ENCODE measurements around the gene OR10P1.
A peak's percentile ranks its signal among the peaks of the same experiment; 100 is the strongest.

Gene OR10P1

GRCh38 chr12:55653031-55653430 lies 16.3 kb downstream of the OR10P1 start:
- H3K27ac Mint-ChIP-seq = no peak overlapping the region
- H3K4me1 Mint-ChIP-seq = no peaks in the 10 kb centered on the region
- H3K36me3 Mint-ChIP-seq (ENCODE audit: low read depth) = no peaks in the 10 kb centered on the region
- no peak overlapping the region for H3K4me3 Mint-ChIP-seq
- H3K27me3 Mint-ChIP-seq (ENCODE audit: low read depth) = peaks cover 9% of the 10 kb centered on the region
- no peak for TF ChIP-seq CTCF (IDR thresholded peaks at IDR 0.05; ENCODE audit: unreplicated experiment in 3 of 3)
- H3K9me3 Mint-ChIP-seq = peaks cover 6% of the 10 kb centered on the region

DNA sequence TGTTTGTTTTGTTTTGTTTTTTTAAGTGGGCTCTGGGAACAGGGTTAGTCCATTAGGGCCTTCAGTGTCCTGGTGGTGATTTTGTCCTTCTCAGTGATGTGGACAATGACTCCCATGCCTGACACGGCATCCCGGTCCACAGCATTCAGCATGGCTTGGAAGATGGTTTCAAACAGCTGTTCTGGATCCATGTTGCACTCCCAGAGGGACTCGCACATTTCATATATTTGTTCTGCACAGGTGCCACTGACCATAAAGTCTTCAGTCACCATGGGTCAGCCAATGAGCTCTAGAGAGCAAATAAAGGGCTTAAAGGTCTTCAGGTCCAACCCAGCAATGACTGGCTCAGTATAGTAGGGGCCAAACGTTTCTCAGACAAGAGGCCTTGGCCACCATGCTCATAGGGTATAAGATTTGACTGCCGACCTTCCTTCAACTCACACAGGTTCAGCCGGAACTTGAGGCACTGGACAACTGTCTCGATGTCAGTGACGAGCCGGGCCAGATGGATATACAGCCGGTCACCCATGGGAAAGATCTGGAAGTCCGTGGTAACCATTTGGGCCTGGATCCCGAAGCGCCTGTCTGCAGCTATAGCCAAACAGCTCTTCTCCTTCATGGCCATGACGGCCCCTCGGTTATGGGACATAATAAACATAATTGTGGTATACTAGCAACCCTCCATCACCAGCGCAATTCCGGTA lies 18.0 kb downstream of the OR10P1 start:
- TF ChIP-seq CTCF (IDR thresholded peaks at IDR 0.05; ENCODE audit: unreplicated experiment in 3 of 3) = no peak
- H3K9me3 Mint-ChIP-seq = peaks cover under 1% of the 10 kb centered on the region
- H3K27me3 Mint-ChIP-seq (ENCODE audit: low read depth) = peaks cover 14% of the 10 kb centered on the region
- no peak overlapping the region for H3K4me3 Mint-ChIP-seq
- H3K27ac Mint-ChIP-seq = no peak overlapping the region
- H3K36me3 Mint-ChIP-seq (ENCODE audit: low read depth) = no peaks in the 10 kb centered on the region
- H3K4me1 Mint-ChIP-seq = peaks cover 9% of the 10 kb centered on the region

DNA sequence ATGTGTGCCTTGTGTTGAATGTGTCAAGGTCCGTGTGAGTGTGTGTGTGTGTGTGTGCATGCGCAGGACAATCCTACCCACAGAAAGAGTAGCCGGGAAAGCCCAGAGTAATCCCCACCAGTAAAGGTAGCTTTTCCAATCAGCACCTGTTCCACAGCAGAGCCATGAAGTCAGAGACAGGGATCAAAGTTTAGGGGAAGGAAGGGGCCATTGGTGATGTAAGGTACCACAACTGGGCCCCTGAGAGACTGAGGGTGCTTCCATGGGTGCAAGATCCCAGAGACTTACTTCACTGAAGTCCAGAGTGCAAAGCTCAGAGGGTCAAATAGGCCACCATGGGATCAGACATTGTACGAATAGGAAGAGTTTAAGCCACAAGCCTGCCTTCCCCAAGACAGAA lies 20.5 kb downstream of the OR10P1 start:
- H3K4me3 Mint-ChIP-seq = no peak overlapping the region
- peaks cover 9% of the 10 kb centered on the region for H3K4me1 Mint-ChIP-seq
- TF ChIP-seq CTCF (IDR thresholded peaks at IDR 0.05; ENCODE audit: unreplicated experiment in 3 of 3) = no peak
- no peaks in the 10 kb centered on the region for H3K9me3 Mint-ChIP-seq
- H3K27me3 Mint-ChIP-seq (ENCODE audit: low read depth) = peaks cover 14% of the 10 kb centered on the region
- H3K27ac Mint-ChIP-seq = peak overlapping the region in 1 of 3 experiments; percentile 87
- H3K36me3 Mint-ChIP-seq (ENCODE audit: low read depth) = no peaks in the 10 kb centered on the region

DNA sequence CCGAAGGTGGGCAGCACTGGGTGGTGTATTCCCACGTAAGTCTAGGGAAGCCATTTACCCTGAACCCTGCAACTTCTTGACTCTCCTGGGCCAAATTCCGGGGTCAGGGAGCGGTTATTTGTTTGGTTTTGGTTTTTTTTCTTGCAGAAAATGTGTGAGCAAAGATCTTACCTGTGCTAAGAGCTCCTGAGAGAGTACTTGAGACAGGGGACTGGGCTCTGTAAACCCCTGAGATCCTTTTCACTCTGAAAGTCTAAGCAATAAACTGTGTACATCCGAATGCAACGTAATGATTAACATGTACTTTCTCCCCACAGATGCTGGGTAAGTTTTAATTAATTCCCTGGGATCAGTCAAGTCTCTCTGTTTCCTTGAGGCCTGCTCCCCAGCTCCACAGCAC lies 21.5 kb downstream of the OR10P1 start:
- H3K9me3 Mint-ChIP-seq = no peaks in the 10 kb centered on the region
- H3K4me1 Mint-ChIP-seq = peaks cover 9% of the 10 kb centered on the region
- no peak for TF ChIP-seq CTCF (IDR thresholded peaks at IDR 0.05; ENCODE audit: unreplicated experiment in 3 of 3)
- peak overlapping the region; percentile 77 to 95 (median 87) for H3K27ac Mint-ChIP-seq
- H3K27me3 Mint-ChIP-seq (ENCODE audit: low read depth) = peaks cover 14% of the 10 kb centered on the region
- H3K36me3 Mint-ChIP-seq (ENCODE audit: low read depth) = no peaks in the 10 kb centered on the region
- no peak overlapping the region for H3K4me3 Mint-ChIP-seq

- Mint-ChIP-seq H3K36me3 (ENCODE audit: low read depth) (no peaks in the 10 kb centered on the region), H3K9me3 (no peaks in the 10 kb centered on the region), H3K27ac (peak overlapping the region; percentile 77 to 95 (median 87)), H3K4me3 (no peak overlapping the region), H3K4me1 (peaks cover 9% of the 10 kb centered on the region), H3K27me3 (ENCODE audit: low read depth) (peaks cover 14% of the 10 kb centered on the region)
- TF ChIP-seq CTCF (IDR thresholded peaks at IDR 0.05; ENCODE audit: unreplicated experiment in 3 of 3) = no peak
These were observed 22.1 kb downstream of the OR10P1 start for GRCh38 chr12:55658635-55659391.

Data from nephron (organoid).